HepG2 (cell line): ENCODE results near the gene PPCDC. TPM values are rescaled to one million over a fixed set of nuclear protein-coding genes. Genes with fewer than 3 reads are reported as not detected.

Experiments
- ISL2 ChIP-seq: sonication (generic); formaldehyde crosslinking; IDR thresholded peaks from 2 replicates; pipeline ENCODE4 v1.5.0; 2020; ENCODE audit warnings: missing genetic modification reagents
- NCOA5 ChIP-seq: sonication (generic); formaldehyde crosslinking; IDR thresholded peaks from 2 replicates; pipeline ENCODE4 v1.4.0; 2020; ENCODE audit warnings: missing genetic modification reagents
- NFE2L2 ChIP-seq: fragments of 150-350 bp; IDR thresholded peaks from 2 replicates; pipeline ENCODE4 v1.6.1; 2014; ENCODE audit warnings: low read length
- REPIN1 ChIP-seq: sonication (generic); formaldehyde crosslinking; IDR thresholded peaks from 2 replicates; pipeline ENCODE4 v1.8.0; 2022; ENCODE audit warnings: missing genetic modification reagents, low read depth, mild to moderate bottlenecking, borderline replicate concordance
- RFX3 ChIP-seq: IDR thresholded peaks from 2 replicates; pipeline ENCODE4 v1.6.1; 2016; ENCODE audit warnings: missing biosample characterization, missing genetic modification reagents
- RNF2 ChIP-seq: fragments of 450-650 bp; conservative IDR thresholded peaks from 2 replicates; pipeline ENCODE4 v1.6.1; 2016; ENCODE audit warnings: low read depth
- TBP ChIP-seq: sonication (generic); formaldehyde crosslinking; IDR thresholded peaks from 2 replicates; pipeline ENCODE4 v1.5.0; 2020; ENCODE audit warnings: missing genetic modification reagents
- ZFP41 ChIP-seq: sonication (generic); formaldehyde crosslinking; IDR thresholded peaks from 2 replicates; pipeline ENCODE4 v1.4.0; 2020; ENCODE audit warnings: mild to moderate bottlenecking, missing genetic modification reagents, borderline replicate concordance
- ZFY ChIP-seq: sonication (generic); formaldehyde crosslinking; IDR thresholded peaks from 2 replicates; pipeline ENCODE4 v1.4.0; 2020; ENCODE audit warnings: missing genetic modification reagents
- ZMAT3 ChIP-seq: sonication (generic); formaldehyde crosslinking; conservative IDR thresholded peaks from 2 replicates; pipeline ENCODE4 v1.7.0; 2021; ENCODE audit warnings: missing genetic modification reagents
- ZNF510 ChIP-seq: sonication (generic); formaldehyde crosslinking; IDR thresholded peaks from 2 replicates; pipeline ENCODE4 v1.4.0; 2020; ENCODE audit warnings: low read depth, mild to moderate bottlenecking, missing genetic modification reagents
- ZNF747 ChIP-seq: sonication (generic); formaldehyde crosslinking; IDR thresholded peaks from 2 replicates; pipeline ENCODE4 v1.8.1; 2023; ENCODE audit warnings: missing genetic modification reagents, mild to moderate bottlenecking, borderline replicate concordance
- polyA plus RNA-seq, 8 experiments: library from polyadenylated mRNA; depleted of rRNA in 3 of 8; stranded (reverse) in 7 of 8; unstranded in 1 of 8; fragments of >200 nt; fragmentation: Illumina TruSeq in 4 of 8; extraction: Trizol in 4 of 8; gene quantifications; 2 replicates each; pipeline versions ENCODE4 v1.2.1 to v1.2.3, GENCODE V29; 2011 to 2016; ENCODE audit warnings: low read depth in 4 of 8, missing spikeins in 1 of 8, mixed read lengths in 1 of 8; ENCODE audit not compliant: insufficient read depth in 1 of 8
- total RNA-seq, 5 experiments: library from RNA; depleted of rRNA; stranded (reverse); fragments of >200 nt; fragmentation: Illumina TruSeq; extraction: Trizol; gene quantifications; 2 replicates each; pipeline ENCODE4 v1.2.3, GENCODE V29; 2016; ENCODE audit warnings: low read depth in 1 of 5
- TF ChIP-seq, protein P1 (sequence below): sonication (generic); formaldehyde crosslinking; IDR thresholded peaks from 2 replicates; pipeline ENCODE4 v1.4.0; 2020; ENCODE audit warnings: missing genetic modification reagents, borderline replicate concordance
- TF ChIP-seq, protein P2 (sequence below): sonication (generic); formaldehyde crosslinking; IDR thresholded peaks from 2 replicates; pipeline ENCODE4 v1.8.0; 2022; ENCODE audit warnings: missing genetic modification reagents, mild to moderate bottlenecking, moderate library complexity, borderline replicate concordance
- TF ChIP-seq, protein P3 (sequence below): sonication (generic); formaldehyde crosslinking; IDR thresholded peaks from 2 replicates; pipeline ENCODE4 v1.4.0; 2020; ENCODE audit warnings: missing genetic modification reagents, borderline replicate concordance
- TF ChIP-seq, protein P4 (sequence below): sonication (generic); formaldehyde crosslinking; IDR thresholded peaks from 2 replicates; pipeline ENCODE4 v1.4.0; 2020; ENCODE audit warnings: missing genetic modification reagents, low read depth, mild to moderate bottlenecking, borderline replicate concordance
- TF ChIP-seq, protein P5 (sequence below): sonication (generic); formaldehyde crosslinking; IDR thresholded peaks from 2 replicates; pipeline ENCODE4 v1.5.0; 2020; ENCODE audit warnings: mild to moderate bottlenecking, missing genetic modification reagents, moderate library complexity

Gene PPCDC
- total and polyA plus RNA-seq, 2 of the 13 experiments (the other 11 are each of a cell fraction or from before 2014, with no cell fraction given): 12.3 to 12.8 TPM

DNA sequence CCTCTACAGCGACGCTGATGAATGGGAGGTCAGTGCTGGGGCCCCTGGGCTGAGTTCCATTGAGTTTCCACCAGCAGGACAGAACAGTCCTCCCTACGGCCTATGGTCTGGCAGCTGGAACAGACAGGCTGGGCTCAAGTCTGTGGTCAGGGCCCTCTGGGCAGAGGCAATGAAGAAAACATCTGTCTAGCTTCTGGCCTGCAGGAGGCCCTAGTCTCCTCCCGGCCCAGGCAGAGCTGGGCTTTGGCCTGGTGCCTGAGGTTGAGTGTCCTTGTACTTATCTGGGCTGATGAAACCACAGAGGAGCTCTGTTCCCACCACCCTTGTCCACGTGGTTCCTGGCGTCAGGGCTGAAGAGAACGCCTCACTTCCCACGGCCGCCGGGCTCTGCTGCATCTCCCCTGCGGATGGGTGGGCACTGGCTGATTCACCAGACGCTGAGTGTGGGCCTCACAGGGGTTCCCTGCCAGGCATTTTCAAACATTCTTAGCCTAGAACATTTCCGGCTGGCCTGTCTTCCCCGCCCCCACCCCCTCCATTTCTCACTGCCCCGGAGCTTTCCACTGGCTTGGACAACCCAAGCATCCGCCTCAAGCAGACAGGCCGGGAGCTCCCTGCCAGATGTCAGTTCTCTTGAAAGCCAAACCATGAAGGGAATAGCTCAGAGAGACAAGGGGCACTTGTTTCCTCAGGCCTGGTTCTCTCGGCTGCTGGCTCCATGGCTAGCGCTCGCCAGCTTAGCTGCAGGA is 20.3 kb downstream of the PPCDC start (continued):
- TF ChIP-seq, protein P1, sequence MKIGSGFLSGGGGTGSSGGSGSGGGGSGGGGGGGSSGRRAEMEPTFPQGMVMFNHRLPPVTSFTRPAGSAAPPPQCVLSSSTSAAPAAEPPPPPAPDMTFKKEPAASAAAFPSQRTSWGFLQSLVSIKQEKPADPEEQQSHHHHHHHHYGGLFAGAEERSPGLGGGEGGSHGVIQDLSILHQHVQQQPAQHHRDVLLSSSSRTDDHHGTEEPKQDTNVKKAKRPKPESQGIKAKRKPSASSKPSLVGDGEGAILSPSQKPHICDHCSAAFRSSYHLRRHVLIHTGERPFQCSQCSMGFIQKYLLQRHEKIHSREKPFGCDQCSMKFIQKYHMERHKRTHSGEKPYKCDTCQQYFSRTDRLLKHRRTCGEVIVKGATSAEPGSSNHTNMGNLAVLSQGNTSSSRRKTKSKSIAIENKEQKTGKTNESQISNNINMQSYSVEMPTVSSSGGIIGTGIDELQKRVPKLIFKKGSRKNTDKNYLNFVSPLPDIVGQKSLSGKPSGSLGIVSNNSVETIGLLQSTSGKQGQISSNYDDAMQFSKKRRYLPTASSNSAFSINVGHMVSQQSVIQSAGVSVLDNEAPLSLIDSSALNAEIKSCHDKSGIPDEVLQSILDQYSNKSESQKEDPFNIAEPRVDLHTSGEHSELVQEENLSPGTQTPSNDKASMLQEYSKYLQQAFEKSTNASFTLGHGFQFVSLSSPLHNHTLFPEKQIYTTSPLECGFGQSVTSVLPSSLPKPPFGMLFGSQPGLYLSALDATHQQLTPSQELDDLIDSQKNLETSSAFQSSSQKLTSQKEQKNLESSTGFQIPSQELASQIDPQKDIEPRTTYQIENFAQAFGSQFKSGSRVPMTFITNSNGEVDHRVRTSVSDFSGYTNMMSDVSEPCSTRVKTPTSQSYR (CRISPR knock-in tag): peak; percentile 60; the same call in 1 of the 2 replicates
- peak; percentile 79 for TF ChIP-seq ZFY (CRISPR knock-in tag)
- no peak; the same call in 1 of the 2 replicates for TF ChIP-seq ZNF747 (CRISPR knock-in tag)
- TF ChIP-seq ISL2 (CRISPR knock-in tag): peak; percentile 47; the same call in 1 of the 2 replicates
- 0 out of 2 replicates have a peak, but pooled peaks have one; percentile 42 for TF ChIP-seq RNF2
- no peak for TF ChIP-seq NFE2L2
- TF ChIP-seq NCOA5 (CRISPR knock-in tag): no peak
- TF ChIP-seq, protein P2, sequence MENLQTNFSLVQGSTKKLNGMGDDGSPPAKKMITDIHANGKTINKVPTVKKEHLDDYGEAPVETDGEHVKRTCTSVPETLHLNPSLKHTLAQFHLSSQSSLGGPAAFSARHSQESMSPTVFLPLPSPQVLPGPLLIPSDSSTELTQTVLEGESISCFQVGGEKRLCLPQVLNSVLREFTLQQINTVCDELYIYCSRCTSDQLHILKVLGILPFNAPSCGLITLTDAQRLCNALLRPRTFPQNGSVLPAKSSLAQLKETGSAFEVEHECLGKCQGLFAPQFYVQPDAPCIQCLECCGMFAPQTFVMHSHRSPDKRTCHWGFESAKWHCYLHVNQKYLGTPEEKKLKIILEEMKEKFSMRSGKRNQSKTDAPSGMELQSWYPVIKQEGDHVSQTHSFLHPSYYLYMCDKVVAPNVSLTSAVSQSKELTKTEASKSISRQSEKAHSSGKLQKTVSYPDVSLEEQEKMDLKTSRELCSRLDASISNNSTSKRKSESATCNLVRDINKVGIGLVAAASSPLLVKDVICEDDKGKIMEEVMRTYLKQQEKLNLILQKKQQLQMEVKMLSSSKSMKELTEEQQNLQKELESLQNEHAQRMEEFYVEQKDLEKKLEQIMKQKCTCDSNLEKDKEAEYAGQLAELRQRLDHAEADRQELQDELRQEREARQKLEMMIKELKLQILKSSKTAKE: peak; percentile 60
- TF ChIP-seq, protein P3, sequence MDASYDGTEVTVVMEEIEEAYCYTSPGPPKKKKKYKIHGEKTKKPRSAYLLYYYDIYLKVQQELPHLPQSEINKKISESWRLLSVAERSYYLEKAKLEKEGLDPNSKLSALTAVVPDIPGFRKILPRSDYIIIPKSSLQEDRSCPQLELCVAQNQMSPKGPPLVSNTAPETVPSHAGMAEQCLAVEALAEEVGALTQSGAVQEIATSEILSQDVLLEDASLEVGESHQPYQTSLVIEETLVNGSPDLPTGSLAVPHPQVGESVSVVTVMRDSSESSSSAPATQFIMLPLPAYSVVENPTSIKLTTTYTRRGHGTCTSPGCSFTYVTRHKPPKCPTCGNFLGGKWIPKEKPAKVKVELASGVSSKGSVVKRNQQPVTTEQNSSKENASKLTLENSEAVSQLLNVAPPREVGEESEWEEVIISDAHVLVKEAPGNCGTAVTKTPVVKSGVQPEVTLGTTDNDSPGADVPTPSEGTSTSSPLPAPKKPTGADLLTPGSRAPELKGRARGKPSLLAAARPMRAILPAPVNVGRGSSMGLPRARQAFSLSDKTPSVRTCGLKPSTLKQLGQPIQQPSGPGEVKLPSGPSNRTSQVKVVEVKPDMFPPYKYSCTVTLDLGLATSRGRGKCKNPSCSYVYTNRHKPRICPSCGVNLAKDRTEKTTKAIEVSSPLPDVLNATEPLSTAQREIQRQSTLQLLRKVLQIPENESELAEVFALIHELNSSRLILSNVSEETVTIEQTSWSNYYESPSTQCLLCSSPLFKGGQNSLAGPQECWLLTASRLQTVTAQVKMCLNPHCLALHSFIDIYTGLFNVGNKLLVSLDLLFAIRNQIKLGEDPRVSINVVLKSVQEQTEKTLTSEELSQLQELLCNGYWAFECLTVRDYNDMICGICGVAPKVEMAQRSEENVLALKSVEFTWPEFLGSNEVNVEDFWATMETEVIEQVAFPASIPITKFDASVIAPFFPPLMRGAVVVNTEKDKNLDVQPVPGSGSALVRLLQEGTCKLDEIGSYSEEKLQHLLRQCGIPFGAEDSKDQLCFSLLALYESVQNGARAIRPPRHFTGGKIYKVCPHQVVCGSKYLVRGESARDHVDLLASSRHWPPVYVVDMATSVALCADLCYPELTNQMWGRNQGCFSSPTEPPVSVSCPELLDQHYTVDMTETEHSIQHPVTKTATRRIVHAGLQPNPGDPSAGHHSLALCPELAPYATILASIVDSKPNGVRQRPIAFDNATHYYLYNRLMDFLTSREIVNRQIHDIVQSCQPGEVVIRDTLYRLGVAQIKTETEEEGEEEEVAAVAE (CRISPR knock-in tag): no peak
- TF ChIP-seq RFX3 (CRISPR knock-in tag): no peak
- TF ChIP-seq REPIN1 (CRISPR knock-in tag): no peak; the same call in 1 of the 2 replicates
- TF ChIP-seq, protein P4, sequence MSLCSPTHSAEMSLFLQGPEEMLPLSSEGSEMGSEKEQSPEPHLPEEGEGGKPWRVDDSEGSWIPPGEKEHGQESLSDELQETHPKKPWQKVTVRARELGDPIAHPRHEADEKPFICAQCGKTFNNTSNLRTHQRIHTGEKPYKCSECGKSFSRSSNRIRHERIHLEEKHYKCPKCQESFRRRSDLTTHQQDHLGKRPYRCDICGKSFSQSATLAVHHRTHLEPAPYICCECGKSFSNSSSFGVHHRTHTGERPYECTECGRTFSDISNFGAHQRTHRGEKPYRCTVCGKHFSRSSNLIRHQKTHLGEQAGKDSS (CRISPR knock-in tag): no peak
- TF ChIP-seq, protein P5, sequence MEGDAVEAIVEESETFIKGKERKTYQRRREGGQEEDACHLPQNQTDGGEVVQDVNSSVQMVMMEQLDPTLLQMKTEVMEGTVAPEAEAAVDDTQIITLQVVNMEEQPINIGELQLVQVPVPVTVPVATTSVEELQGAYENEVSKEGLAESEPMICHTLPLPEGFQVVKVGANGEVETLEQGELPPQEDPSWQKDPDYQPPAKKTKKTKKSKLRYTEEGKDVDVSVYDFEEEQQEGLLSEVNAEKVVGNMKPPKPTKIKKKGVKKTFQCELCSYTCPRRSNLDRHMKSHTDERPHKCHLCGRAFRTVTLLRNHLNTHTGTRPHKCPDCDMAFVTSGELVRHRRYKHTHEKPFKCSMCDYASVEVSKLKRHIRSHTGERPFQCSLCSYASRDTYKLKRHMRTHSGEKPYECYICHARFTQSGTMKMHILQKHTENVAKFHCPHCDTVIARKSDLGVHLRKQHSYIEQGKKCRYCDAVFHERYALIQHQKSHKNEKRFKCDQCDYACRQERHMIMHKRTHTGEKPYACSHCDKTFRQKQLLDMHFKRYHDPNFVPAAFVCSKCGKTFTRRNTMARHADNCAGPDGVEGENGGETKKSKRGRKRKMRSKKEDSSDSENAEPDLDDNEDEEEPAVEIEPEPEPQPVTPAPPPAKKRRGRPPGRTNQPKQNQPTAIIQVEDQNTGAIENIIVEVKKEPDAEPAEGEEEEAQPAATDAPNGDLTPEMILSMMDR: peak; percentile 91
- no peak for TF ChIP-seq ZMAT3
- no peak for TF ChIP-seq ZFP41 (CRISPR knock-in tag)
- no peak for TF ChIP-seq TBP (CRISPR knock-in tag)
- TF ChIP-seq ZNF510 (CRISPR knock-in tag): peak; percentile 90; the same call in 1 of the 2 replicates
